Heart left ventricle (tissue), 16 donors: ENCODE measurements around the gene RSPO4. TPM values are rescaled to one million over a fixed set of nuclear protein-coding genes. Genes with fewer than 3 reads are reported as not detected.

Source experiments
- ATAC-seq, 4 donors: fragments of 200-7000 bp; cut with Tn5 transposase; one replicate each; pipeline ENCODE4 v1.9.1; 2020 to 2022; ENCODE audit warnings: moderate library complexity in 4 of 4, mild to moderate bottlenecking in 3 of 4, moderate number of reproducible peaks in 1 of 4
- DNase-seq, 5 donors: peaks; one replicate each; pipeline ENCODE4 v3.0.0-alpha.2; 2020
- H3K27ac ChIP-seq, 12 donors: fragments of 200-600 bp; sonication (generic) in 4 of 12; one replicate each; pipeline versions ENCODE4 v1.5.0 to v1.8.0; 2016 to 2022; ENCODE audit warnings: mild to moderate bottlenecking in 2 of 12
- H3K27me3 ChIP-seq, 9 donors: fragments of 200-600 bp; sonication (generic) in 2 of 9; one replicate each; pipeline versions ENCODE4 v1.5.1 to v1.8.0; 2016 to 2022; ENCODE audit warnings: mild to moderate bottlenecking in 3 of 9
- H3K36me3 ChIP-seq, 9 donors: fragments of 200-600 bp; sonication (generic) in 2 of 9; one replicate each; pipeline versions ENCODE4 v1.5.0 to v1.8.0; 2018 to 2022; ENCODE audit warnings: mild to moderate bottlenecking in 2 of 9
- H3K4me1 ChIP-seq, 12 donors: fragments of 200-600 bp; sonication (generic) in 4 of 12; one replicate each; pipeline versions ENCODE4 v1.5.0 to v1.8.0; 2016 to 2022; ENCODE audit warnings: mild to moderate bottlenecking in 3 of 12
- H3K4me3 ChIP-seq, 12 donors: fragments of 200-600 bp; sonication (generic) in 4 of 12; one replicate each; pipeline versions ENCODE4 v1.5.0 to v1.8.0; 2017 to 2022; ENCODE audit warnings: mild to moderate bottlenecking in 9 of 12, moderate library complexity in 4 of 12
- H3K9me3 ChIP-seq, 12 donors: fragments of 200-600 bp; sonication (generic) in 4 of 12; one replicate each; pipeline versions ENCODE4 v1.5.0 to v1.8.0; 2016 to 2022; ENCODE audit warnings: mild to moderate bottlenecking in 1 of 12
- POLR2A ChIP-seq, 2 donors: fragments of 450-650 bp; IDR thresholded peaks; one replicate each; pipeline ENCODE4 v1.6.1; 2017; ENCODE audit warnings: antibody characterized with exemption in 2 of 2, mild to moderate bottlenecking in 2 of 2, moderate library complexity in 2 of 2
- WGBS, 4 donors: extraction: QIAGEN DNeasy Blood & Tissue Kit in 2 of 4; methylation state at CpG; one replicate each; pipeline versions ENCODE4 v1.1.5 to v1.1.7; 2013 to 2018; 5-methylcytosine and 5-hydroxymethylcytosine counted together
- intact Hi-C, 10 donors: fragments of 100-400 bp; cut with DNase I; formaldehyde crosslinking; loops; one replicate each; pipeline versions ENCODE4 v1.11.1 to v1.14.2; 2022
- polyA plus RNA-seq, 2 donors: library from polyadenylated mRNA; stranded (reverse); fragments of 200-250 nt; gene quantifications; one replicate each; pipeline ENCODE4 v1.2.3, GENCODE V29; 2013
- total RNA-seq, 9 donors: library from RNA; depleted of rRNA in 2 of 9; stranded (reverse); fragments of >200 nt in 2 of 9; fragmentation: NEBNext Ultra II Directional in 3 of 9; extraction: Animal tissue kit (Norgen Biotek cat#: 25700) in 3 of 9; gene quantifications; one replicate each; pipeline versions ENCODE4 v1.1.0 to v1.2.4, GENCODE V29; 2016 to 2023
- TF ChIP-seq, protein P1 (sequence below), 12 donors: fragments of 200-600 bp; sonication (generic) in 4 of 12; IDR thresholded peaks; one replicate each; pipeline versions ENCODE4 v1.5.0 to v1.8.0; 2018 to 2022; ENCODE audit warnings: antibody characterized with exemption in 12 of 12, mild to moderate bottlenecking in 5 of 12
- donor health status: ischemic (EF 13 %, LVEDD 7.1; RV severe dilation, severe dysfunction).
- donor health status: healthy with polysubstance abuse.
- donor health status: DM: no; HTN: yes; CAD: no.
- donor health status: DM: no; HTN: no; CAD: no.
- donor health status: ischemic (EF 25% LVEDD 6.9; RV normal size, moderate dysfunction).
- donor health status: ischemic (EF 25% LVEDD 5.7; RV mildly dilated, moderate dysfunction).
- donor health status: healthy.
- donor health status: DM: yes; HTN: yes; CAD: no.
- donor health status: ischemic (EF 35%, LVEDD 5.7; RV mildly dilated, moderate dysfunction).
- donor health status: nonischemic (EF 11% LVEDD 7.7; RV severe dilation, severe dysfunction).
- donor health status: DM: yes; HTN: yes; CAD: no.
- donor health status: PGD.
- donor health status: ischemic (EF 29% LVEDD 5.4; RV normal size, mild dysfunction).
- donor health status: nonischemic (EF 23%, LVEDD 6.1; RV moderate dilation, normal function).

Gene RSPO4
- total and polyA plus RNA-seq, 11 donors = 0.04 to 0.27 (median 0.25) TPM; not detected in 8

DNA sequence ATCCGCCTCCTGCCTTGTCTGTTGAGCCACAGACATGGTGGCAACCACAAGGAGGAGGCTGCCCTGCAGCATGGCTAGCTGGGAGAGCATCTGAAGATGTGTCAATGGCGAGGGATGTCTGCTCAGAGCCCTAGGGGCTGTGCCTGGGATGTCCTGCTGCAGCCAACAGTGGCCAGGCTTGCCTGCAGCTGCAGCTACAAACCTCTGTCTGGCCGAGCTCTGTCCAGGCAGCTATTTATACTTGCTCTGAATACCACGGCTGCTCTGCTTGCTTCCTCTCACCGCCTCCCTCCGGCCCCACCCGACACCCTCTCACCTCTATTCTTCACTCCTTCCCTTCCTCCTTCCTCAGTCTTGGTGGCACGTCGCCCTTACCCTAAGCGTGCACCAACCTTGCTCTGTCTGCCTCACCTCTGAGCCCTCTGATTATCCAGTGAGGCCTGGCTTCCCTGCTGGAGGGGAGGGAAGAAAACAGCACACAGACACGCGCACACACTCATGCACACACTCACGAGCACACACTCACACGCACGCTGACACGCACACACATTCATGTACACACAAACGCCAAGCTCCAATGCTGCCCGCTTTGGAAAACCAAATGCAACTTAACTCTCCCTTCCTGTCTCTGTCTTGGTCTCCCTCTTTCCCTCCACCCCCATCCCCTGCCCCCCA, 85.8 kb downstream of the RSPO4 start, which contains the start of gene ANGPT4:
ANGPT4 (minus strand) TSS at position 210 of the 675 bp plus-strand sequence; CDS start at position 90, 120 bp downstream.
- no peak for TF ChIP-seq POLR2A (IDR thresholded peaks at IDR 0.05)
- TF ChIP-seq, protein P1, sequence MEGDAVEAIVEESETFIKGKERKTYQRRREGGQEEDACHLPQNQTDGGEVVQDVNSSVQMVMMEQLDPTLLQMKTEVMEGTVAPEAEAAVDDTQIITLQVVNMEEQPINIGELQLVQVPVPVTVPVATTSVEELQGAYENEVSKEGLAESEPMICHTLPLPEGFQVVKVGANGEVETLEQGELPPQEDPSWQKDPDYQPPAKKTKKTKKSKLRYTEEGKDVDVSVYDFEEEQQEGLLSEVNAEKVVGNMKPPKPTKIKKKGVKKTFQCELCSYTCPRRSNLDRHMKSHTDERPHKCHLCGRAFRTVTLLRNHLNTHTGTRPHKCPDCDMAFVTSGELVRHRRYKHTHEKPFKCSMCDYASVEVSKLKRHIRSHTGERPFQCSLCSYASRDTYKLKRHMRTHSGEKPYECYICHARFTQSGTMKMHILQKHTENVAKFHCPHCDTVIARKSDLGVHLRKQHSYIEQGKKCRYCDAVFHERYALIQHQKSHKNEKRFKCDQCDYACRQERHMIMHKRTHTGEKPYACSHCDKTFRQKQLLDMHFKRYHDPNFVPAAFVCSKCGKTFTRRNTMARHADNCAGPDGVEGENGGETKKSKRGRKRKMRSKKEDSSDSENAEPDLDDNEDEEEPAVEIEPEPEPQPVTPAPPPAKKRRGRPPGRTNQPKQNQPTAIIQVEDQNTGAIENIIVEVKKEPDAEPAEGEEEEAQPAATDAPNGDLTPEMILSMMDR (IDR thresholded peaks at IDR 0.05) = no peak
- intact Hi-C loops = no loop called here
- DNase-seq (peak in 1 of 5 donors; percentile 48), ATAC-seq (peak; percentile 56 to 85 (median 73))
- Histone ChIP-seq H3K9me3 (no peaks in the 10 kb centered on the region), H3K4me3 (no peak within 1 kb of the TSS), H3K27ac (no peak within 1 kb of the TSS), H3K4me1 (peaks cover 0 to 10% (median 4%) of the 10 kb centered on the region in 12 donors), H3K36me3 (no peaks in the 10 kb centered on the region), H3K27me3 (no peaks in the 10 kb centered on the region)
- whole genome bisulfite sequencing, 4 donors = 28 to 34% (median 31%) methylated on average over 17 to 18 of the region's 18 CpGs

- Histone ChIP-seq H3K4me3 (no peak overlapping the region), H3K27me3 (peaks cover 0 to 5% (median 0%) of the 10 kb centered on the region in 9 donors), H3K4me1 (peaks cover 0 to 15% (median 4%) of the 10 kb centered on the region in 12 donors), H3K27ac (no peak overlapping the region), H3K9me3 (no peaks in the 10 kb centered on the region), H3K36me3 (no peaks in the 10 kb centered on the region)
- DNase-seq = no peak
- intact Hi-C loops = no loop called here
- WGBS, 4 donors = 70 to 75% (median 73%) methylated on average over 15 of the region's 15 CpGs
- no peak for ATAC-seq
- TF ChIP-seq POLR2A (IDR thresholded peaks at IDR 0.05) = no peak
- TF ChIP-seq, protein P1 (IDR thresholded peaks at IDR 0.05) = no peak
Measured at GRCh38 chr20:914727-915498, 87.2 kb downstream of the RSPO4 start.

DNA sequence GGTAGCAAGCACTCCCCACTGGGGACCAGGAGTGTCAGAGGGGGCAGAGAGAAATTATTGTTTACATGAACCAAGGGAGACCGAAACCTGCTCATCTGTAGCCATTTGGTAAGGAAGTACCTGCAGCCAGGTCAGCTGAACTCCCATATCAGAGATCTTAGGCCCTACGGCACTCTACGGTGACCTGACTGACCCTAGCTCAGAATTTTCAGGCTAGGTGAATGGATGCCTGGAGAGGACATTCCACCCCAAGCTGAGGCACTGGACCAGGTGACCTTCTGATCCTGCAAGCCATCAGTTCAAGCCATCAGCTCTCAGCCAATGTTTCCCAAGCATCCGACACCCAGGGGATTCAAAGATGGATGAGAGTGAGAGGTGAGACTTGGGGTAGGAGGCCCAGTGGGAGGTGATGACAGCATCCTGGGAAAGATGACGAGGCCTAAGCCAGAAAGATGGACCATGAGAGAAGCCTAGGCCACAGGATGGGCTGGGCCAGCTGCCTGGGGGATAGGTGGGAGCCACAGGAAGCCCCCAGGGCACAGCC, 88.7 kb downstream of the RSPO4 start:
- intact Hi-C loops = no loop called here
- no peak for ATAC-seq
- TF ChIP-seq, protein P1 (IDR thresholded peaks at IDR 0.05) = no peak
- no peak for TF ChIP-seq POLR2A (IDR thresholded peaks at IDR 0.05)
- WGBS, 4 donors = 83 to 92% (median 87%) methylated on average over 5 of the region's 5 CpGs
- Histone ChIP-seq H3K36me3 (no peaks in the 10 kb centered on the region), H3K4me3 (no peak overlapping the region), H3K27ac (no peak overlapping the region), H3K9me3 (no peaks in the 10 kb centered on the region), H3K4me1 (peaks cover 0 to 15% (median 4%) of the 10 kb centered on the region in 12 donors), H3K27me3 (peaks cover 0 to 16% (median 0%) of the 10 kb centered on the region in 9 donors)
- no peak for DNase-seq
